Measurements from ENCODE around the gene GLT8D1. TPM values are rescaled to one million over a fixed set of nuclear protein-coding genes. Genes with fewer than 3 reads are reported as not detected.

Gene GLT8D1
- total RNA-seq, 1 donor from 2014 or later, result 38.3 TPM

DNA sequence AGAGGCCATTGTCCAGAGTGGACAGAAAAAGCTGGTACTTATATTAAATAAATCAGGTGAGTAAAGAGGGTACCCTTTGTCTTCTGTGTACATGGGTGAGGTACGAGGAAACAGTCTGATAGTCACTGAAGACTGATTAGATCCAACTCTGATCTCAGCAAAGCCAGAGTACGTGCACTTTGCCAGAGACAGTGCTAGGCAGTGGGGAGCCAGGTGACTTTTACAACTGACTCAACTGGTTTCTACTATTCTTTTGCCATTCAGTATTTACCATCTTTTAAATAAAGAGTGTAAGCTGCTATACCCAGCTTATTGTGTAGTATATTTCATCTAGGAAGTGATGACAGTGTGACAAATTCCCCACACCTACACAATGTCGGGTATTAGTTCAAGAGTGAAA lies 16.4 kb downstream of the GLT8D1 start:
- H3K4me3 ChIP-seq, result no peak overlapping the region
- no peak for DNase-seq (ENCODE audit: low spot score in 2 of 2)
- intact Hi-C loops (cut with DNase I), result loop anchor here (5.0 to 10.0 kb wide), 4 partner anchors 152 to 414 kb away; partner anchors contain the start of genes NISCH, SFMBT1, TNNC1 and UQCC5
- TF ChIP-seq, protein P1, sequence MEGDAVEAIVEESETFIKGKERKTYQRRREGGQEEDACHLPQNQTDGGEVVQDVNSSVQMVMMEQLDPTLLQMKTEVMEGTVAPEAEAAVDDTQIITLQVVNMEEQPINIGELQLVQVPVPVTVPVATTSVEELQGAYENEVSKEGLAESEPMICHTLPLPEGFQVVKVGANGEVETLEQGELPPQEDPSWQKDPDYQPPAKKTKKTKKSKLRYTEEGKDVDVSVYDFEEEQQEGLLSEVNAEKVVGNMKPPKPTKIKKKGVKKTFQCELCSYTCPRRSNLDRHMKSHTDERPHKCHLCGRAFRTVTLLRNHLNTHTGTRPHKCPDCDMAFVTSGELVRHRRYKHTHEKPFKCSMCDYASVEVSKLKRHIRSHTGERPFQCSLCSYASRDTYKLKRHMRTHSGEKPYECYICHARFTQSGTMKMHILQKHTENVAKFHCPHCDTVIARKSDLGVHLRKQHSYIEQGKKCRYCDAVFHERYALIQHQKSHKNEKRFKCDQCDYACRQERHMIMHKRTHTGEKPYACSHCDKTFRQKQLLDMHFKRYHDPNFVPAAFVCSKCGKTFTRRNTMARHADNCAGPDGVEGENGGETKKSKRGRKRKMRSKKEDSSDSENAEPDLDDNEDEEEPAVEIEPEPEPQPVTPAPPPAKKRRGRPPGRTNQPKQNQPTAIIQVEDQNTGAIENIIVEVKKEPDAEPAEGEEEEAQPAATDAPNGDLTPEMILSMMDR (IDR thresholded peaks at IDR 0.05), result no peak
- peaks cover 3 to 12% of the 10 kb centered on the region in 2 donors for H3K4me1 ChIP-seq
- no peaks in the 10 kb centered on the region for H3K9me3 ChIP-seq
- H3K27me3 ChIP-seq, result no peaks in the 10 kb centered on the region
- H3K36me3 ChIP-seq, result peaks cover 66 to 68% of the 10 kb centered on the region in 2 donors
- no peak overlapping the region for H3K27ac ChIP-seq

GRCh38 chr3:52688266-52688665 lies 17.3 kb downstream of the GLT8D1 start:
- Histone ChIP-seq H3K27ac (no peak overlapping the region), H3K27me3 (no peaks in the 10 kb centered on the region), H3K4me1 (peaks cover 3 to 21% of the 10 kb centered on the region in 2 donors), H3K36me3 (peaks cover 58 to 59% of the 10 kb centered on the region in 2 donors), H3K4me3 (no peak overlapping the region), H3K9me3 (no peaks in the 10 kb centered on the region)
- no peak for DNase-seq (ENCODE audit: low spot score in 2 of 2)
- intact Hi-C loops (cut with DNase I), result loop anchor here (5.0 to 10.0 kb wide), 4 partner anchors 151 to 413 kb away; partner anchors contain the start of genes NISCH, SFMBT1, TNNC1 and UQCC5
- TF ChIP-seq, protein P1 (IDR thresholded peaks at IDR 0.05), result no peak

DNA sequence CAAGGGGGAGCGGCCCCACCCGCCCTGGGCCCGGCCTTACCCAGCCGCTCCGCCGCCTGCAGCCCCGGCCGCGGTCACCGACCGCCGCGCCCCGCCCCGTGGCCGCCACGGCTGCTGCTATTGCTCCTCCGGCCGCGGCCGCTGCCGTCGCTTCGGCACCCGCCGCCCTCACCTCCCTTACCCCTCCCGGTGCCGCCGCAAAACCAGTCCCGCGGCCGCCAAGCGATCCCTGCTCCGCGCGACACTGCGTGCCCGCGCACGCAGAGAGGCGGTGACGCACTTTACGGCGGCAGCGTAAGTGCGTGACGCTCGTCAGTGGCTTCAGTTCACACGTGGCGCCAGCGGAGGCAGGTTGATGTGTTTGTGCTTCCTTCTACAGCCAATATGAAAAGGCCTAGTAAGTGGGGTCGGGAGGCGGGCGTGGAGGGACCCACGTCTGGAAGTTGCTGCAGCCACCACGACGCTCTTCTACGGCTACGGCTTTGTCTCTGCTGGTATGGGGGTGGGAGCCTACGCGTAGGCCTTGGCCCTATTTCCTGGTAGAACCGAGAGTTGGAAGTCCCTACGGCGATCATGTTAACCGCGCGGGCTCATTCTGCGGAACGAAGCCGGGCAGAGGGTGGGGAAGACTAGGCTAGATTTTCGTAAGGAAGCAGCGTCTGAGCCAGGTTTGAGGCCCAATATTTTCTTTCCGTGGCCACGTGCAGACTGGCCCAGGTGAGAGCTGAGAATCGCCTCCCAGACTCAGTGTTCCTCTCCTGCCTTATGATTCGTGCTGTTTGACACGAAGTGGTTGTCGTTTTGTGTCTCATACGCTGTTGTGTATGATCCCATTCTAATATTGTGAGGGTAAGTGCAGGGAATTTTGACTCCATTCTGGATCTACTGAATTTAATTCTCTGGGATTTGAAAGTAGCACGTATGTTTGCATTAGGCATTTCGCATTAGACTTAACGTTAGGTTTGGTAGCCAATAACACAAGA lies 19.6 kb downstream of the GLT8D1 start, which contains the start of the genes GNL3 and PBRM1:
Gene GNL3 (plus strand): TSS at position 324 of the 983 bp plus-strand sequence. CDS start 61 bp downstream, at position 385.
Gene PBRM1 (minus strand): TSS at position 205 of the 983 bp plus-strand sequence.
- H3K9me3 ChIP-seq, result no peaks in the 10 kb centered on the region
- DNase-seq (ENCODE audit: low spot score in 2 of 2), result peak; percentile 74 to 96
- intact Hi-C loops (cut with DNase I), result loop anchor here (1.0 to 10.0 kb wide), 7 partner anchors 15 to 411 kb away; partner anchors contain the start of genes GLT8D1, NISCH, SFMBT1 and STIMATE
- H3K4me1 ChIP-seq, result peaks cover 3 to 30% of the 10 kb centered on the region in 2 donors
- H3K36me3 ChIP-seq, result peaks cover 37 to 40% of the 10 kb centered on the region in 2 donors
- no peaks in the 10 kb centered on the region for H3K27me3 ChIP-seq
- H3K27ac ChIP-seq, result peak within 1 kb of the TSS; percentile 89 to 98
- peak within 1 kb of the TSS; percentile 78 to 79 for H3K4me3 ChIP-seq
- TF ChIP-seq, protein P1 (IDR thresholded peaks at IDR 0.05), result no peak

DNA sequence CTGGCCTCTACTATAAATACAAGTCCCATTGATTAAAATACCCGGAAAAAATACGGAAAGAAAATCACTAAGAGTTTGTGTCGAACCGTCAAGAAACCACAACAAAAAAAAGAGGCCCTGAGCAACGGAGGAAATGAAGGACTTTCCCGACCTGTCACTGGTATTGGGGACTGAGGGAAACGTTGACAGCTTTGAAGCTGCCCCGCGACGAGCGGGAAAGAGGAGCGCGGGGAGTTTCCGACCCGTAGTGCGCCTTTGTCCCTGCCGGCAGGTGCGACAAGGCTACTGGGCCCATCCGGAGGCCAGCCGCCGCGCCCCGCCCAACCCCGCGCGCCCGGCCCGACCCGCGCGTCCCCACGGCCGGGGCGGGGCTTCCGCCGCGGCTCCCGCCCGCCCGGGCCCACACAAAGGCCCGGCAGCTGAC lies 20.3 kb downstream of the GLT8D1 start:
- no peaks in the 10 kb centered on the region for H3K27me3 ChIP-seq
- peak overlapping the region; percentile 78 to 79 for H3K4me3 ChIP-seq
- no peaks in the 10 kb centered on the region for H3K9me3 ChIP-seq
- peaks cover 36 to 38% of the 10 kb centered on the region in 2 donors for H3K36me3 ChIP-seq
- peak in 1 of 2 donors; percentile 84 for DNase-seq (ENCODE audit: low spot score in 2 of 2)
- peaks cover 3 to 30% of the 10 kb centered on the region in 2 donors for H3K4me1 ChIP-seq
- TF ChIP-seq, protein P1 (IDR thresholded peaks at IDR 0.05), result no peak
- H3K27ac ChIP-seq, result peak overlapping the region; percentile 89 to 98
- intact Hi-C loops (cut with DNase I), result loop anchor here (1.0 to 10.0 kb wide), 5 partner anchors 148 to 410 kb away; partner anchors contain the start of genes NISCH, SFMBT1, STIMATE and TNNC1

GRCh38 chr3:52684184-52684583 lies 21.4 kb downstream of the GLT8D1 start:
- intact Hi-C loops (cut with DNase I), result loop anchor here (10.0 kb wide), 2 partner anchors 229 to 409 kb away; partner anchors contain the start of genes NISCH, TNNC1 and WDR82
- Histone ChIP-seq H3K27ac (no peak overlapping the region), H3K4me1 (peaks cover 3 to 30% of the 10 kb centered on the region in 2 donors), H3K27me3 (no peaks in the 10 kb centered on the region), H3K9me3 (no peaks in the 10 kb centered on the region), H3K36me3 (peaks cover 25 to 33% of the 10 kb centered on the region in 2 donors), H3K4me3 (peak overlapping the region in 1 of 2 donors; percentile 78)
- DNase-seq (ENCODE audit: low spot score in 2 of 2), result no peak
- TF ChIP-seq, protein P1 (IDR thresholded peaks at IDR 0.05), result no peak

All from ascending aorta (tissue), 2 donors.